OCI-LY3 (cell line): ENCODE results near the gene APOD.

Source experiments
- EZH2phosphoT487 ChIP-seq: fragments of 200-600 bp; shearing (Covaris generic); IDR thresholded peaks from 2 replicates; pipeline ENCODE4 v1.6.1; 2018; ENCODE audit warnings: antibody characterized with exemption, mixed run types, low read depth
- TF ChIP-seq, protein P1 (sequence below): fragments of 200-600, 300-600 bp; sonication (generic); IDR thresholded peaks from 2 replicates; pipeline ENCODE4 v1.5.1; 2014; ENCODE audit warnings: antibody characterized with exemption, low read length, low read depth

DNA sequence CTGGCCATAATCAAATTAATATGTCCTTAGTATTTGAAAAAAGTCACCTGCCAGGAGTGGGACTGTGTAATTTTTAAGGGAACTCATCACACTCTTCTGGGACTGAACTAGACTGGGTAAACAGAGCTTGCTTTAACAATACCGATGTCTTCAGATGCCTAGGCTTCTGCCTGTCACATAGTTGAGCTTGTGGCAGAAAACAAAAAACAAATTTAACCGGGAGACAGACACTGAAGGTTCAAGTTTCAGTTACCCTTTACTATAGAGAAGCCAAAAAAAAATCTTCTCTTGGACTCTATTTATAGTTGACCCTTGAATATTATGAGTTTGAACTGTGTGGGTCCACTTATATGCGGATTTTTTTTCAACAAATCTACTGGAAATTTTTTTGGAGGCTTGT lies 51.4 kb downstream of the APOD start:
- TF ChIP-seq, protein P1, sequence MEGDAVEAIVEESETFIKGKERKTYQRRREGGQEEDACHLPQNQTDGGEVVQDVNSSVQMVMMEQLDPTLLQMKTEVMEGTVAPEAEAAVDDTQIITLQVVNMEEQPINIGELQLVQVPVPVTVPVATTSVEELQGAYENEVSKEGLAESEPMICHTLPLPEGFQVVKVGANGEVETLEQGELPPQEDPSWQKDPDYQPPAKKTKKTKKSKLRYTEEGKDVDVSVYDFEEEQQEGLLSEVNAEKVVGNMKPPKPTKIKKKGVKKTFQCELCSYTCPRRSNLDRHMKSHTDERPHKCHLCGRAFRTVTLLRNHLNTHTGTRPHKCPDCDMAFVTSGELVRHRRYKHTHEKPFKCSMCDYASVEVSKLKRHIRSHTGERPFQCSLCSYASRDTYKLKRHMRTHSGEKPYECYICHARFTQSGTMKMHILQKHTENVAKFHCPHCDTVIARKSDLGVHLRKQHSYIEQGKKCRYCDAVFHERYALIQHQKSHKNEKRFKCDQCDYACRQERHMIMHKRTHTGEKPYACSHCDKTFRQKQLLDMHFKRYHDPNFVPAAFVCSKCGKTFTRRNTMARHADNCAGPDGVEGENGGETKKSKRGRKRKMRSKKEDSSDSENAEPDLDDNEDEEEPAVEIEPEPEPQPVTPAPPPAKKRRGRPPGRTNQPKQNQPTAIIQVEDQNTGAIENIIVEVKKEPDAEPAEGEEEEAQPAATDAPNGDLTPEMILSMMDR = no peak
- no peak for TF ChIP-seq EZH2phosphoT487
